Right lobe of liver (tissue), 4 donors: ENCODE results near the gene KRT13.

ENCODE experiments used
- CTCF ChIP-seq, 4 donors: fragments of 200-600 bp in 3 of 4; fragments of 450-650 bp in 1 of 4; IDR thresholded peaks; one replicate each; pipeline versions ENCODE4 v1.5.1 to v1.8.0; 2016 to 2022; ENCODE audit warnings: antibody characterized with exemption in 4 of 4, mild to moderate bottlenecking in 2 of 4
- POLR2A ChIP-seq: fragments of 450-650 bp; IDR thresholded peaks from one replicate; pipeline ENCODE4 v1.6.1; 2017; ENCODE audit warnings: antibody characterized with exemption, mild to moderate bottlenecking
- donor health status: DM: no; HTN: no; CAD: no.
- donor health status: DM: no; HTN: no; CAD: no.
- donor health status: DM: no; HTN: yes; CAD: no.

GRCh38 chr17:41463746-41464145, 41.7 kb downstream of the KRT13 start:
- TF ChIP-seq CTCF (IDR thresholded peaks at IDR 0.05) = no peak
- no peak for TF ChIP-seq POLR2A
